NCI-H748 (cell line): ENCODE measurements around the gene GUCY1A2.
"Not testable (repeated sequence)": the region's sequence is repeated elsewhere in the genome, so short reads cannot be mapped to it uniquely, and the experiment has no call there.

ENCODE experiments used
- DNase-seq: peaks from one replicate; lab custom pipeline; 2025; ENCODE audit not compliant: unreplicated experiment; lab: John Stamatoyannopoulos, UW

The GUCY1A2 gene

GRCh38 chr11:106842134-106842533, 176.1 kb downstream of the GUCY1A2 start:
- no peak for DNase-seq

- DNase-seq, result no peak
These were observed 177.3 kb downstream of the GUCY1A2 start for GRCh38 chr11:106840947-106841346.

- DNase-seq, result no peak
These were observed 178.1 kb downstream of the GUCY1A2 start for GRCh38 chr11:106840146-106840545.

- DNase-seq, result no peak
These were observed 183.7 kb downstream of the GUCY1A2 start for GRCh38 chr11:106834567-106834966.

- no peak for DNase-seq
These were observed 189.3 kb downstream of the GUCY1A2 start for GRCh38 chr11:106828976-106829375.

- DNase-seq, result no peak
These were observed 189.7 kb downstream of the GUCY1A2 start for GRCh38 chr11:106828576-106828975.

GRCh38 chr11:106827687-106828086, 190.6 kb downstream of the GUCY1A2 start:
- peak; percentile 0 for DNase-seq

- not testable (repeated sequence) for DNase-seq
These were observed 191.7 kb downstream of the GUCY1A2 start for GRCh38 chr11:106826558-106826957.

GRCh38 chr11:106821826-106822225, 196.4 kb downstream of the GUCY1A2 start:
- no peak for DNase-seq

- DNase-seq, result no peak
These were observed 197.0 kb downstream of the GUCY1A2 start for GRCh38 chr11:106821291-106821690.

GRCh38 chr11:106818443-106818842, 199.8 kb downstream of the GUCY1A2 start:
- no peak for DNase-seq

- DNase-seq, result no peak
These were observed 203.1 kb downstream of the GUCY1A2 start for GRCh38 chr11:106815209-106815608.

- DNase-seq, result no peak
These were observed 204.5 kb downstream of the GUCY1A2 start for GRCh38 chr11:106813806-106814205.

- no peak for DNase-seq
These were observed 224.2 kb downstream of the GUCY1A2 start for GRCh38 chr11:106794058-106794457.

- no peak for DNase-seq
These were observed 228.9 kb downstream of the GUCY1A2 start for GRCh38 chr11:106789406-106789805.

- no peak for DNase-seq
These were observed 230.8 kb downstream of the GUCY1A2 start for GRCh38 chr11:106787454-106787853.

GRCh38 chr11:106785913-106786650, 232.2 kb downstream of the GUCY1A2 start:
- no peak for DNase-seq

GRCh38 chr11:106777302-106777701, 241.0 kb downstream of the GUCY1A2 start:
- not testable (repeated sequence) for DNase-seq

GRCh38 chr11:106770489-106771085, 247.7 kb downstream of the GUCY1A2 start:
- DNase-seq, result no peak

GRCh38 chr11:106765469-106766258, 252.6 kb downstream of the GUCY1A2 start:
- DNase-seq, result peak; percentile 2

GRCh38 chr11:106763501-106763900, 254.8 kb downstream of the GUCY1A2 start:
- DNase-seq, result no peak

- DNase-seq, result no peak
These were observed 256.5 kb downstream of the GUCY1A2 start for GRCh38 chr11:106761745-106762144.
